IPS-18a (cell line): ENCODE results near the gene CAPN7.

Experiments
- H3K27ac ChIP-seq: one replicate; pipeline ENCODE4 v1.5.1; 2013; ENCODE audit warnings: low read length
- H3K27me3 ChIP-seq: one replicate; pipeline ENCODE4 v1.6.1; 2013; ENCODE audit warnings: mild to moderate bottlenecking, low read length; ENCODE audit not compliant: control insufficient read depth, insufficient read depth
- H3K36me3 ChIP-seq: one replicate; pipeline ENCODE4 v1.6.1; 2013; ENCODE audit warnings: low read depth, low read length; ENCODE audit not compliant: control insufficient read depth
- H3K4me1 ChIP-seq: one replicate; pipeline ENCODE4 v1.6.1; 2013; ENCODE audit warnings: low read depth, low read length; ENCODE audit not compliant: control insufficient read depth
- H3K4me3 ChIP-seq: one replicate; pipeline ENCODE4 v1.5.1; 2013; ENCODE audit warnings: low read length
- H3K9ac ChIP-seq: one replicate; pipeline ENCODE4 v1.6.1; 2013; ENCODE audit warnings: mild to moderate bottlenecking, low read length, moderate library complexity
- H3K9me3 ChIP-seq: one replicate; pipeline ENCODE4 v1.6.1; 2013; ENCODE audit warnings: low read depth, low read length; ENCODE audit not compliant: control insufficient read depth

The CAPN7 gene

DNA sequence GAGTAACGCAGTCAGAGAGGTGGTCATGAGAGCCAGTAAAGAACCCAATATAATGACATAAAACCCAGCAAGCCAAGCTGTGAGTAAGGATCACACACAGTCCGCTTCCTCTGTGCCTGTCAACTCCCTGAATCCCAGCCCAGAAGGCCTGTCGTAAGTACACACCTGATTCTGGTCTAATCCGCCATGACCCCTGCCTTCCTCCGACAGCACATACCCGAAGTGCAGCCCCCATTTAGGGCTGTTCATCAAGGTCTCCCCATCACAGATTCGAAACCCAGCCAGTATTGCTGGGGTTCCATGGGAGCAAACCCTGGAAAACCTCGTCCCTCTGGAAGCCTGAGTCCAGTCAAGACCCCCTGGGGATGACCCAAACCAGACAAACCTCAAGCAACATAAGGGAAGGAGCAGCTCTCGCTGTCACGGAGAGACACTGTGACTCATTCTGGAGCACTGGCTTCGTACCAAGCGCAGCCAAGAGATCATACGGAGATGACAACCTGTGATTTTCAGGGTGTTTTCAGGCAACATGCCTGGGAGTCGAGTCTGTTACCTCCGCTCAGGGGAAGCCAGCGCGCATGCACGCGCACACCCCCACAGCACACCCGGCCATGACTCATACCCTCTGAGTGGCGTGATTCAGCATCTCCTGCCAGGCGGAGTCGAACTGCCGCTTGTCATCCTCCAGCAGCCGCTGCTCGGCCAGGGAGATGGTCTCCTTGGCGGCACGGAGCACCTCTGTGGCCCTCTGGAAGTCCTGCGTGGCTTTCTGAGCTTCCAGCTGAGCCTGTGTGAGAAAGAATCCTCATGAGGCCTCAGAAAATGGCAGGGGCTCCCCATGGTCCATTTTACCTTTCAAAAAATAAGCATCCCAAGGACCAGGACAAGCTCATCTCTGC lies 63.3 kb downstream of the CAPN7 start:
- no peaks in the 10 kb centered on the region for H3K27me3 ChIP-seq
- peaks cover 4% of the 10 kb centered on the region for H3K4me1 ChIP-seq
- no peak overlapping the region for H3K4me3 ChIP-seq
- no peak overlapping the region for H3K27ac ChIP-seq
- no peaks in the 10 kb centered on the region for H3K36me3 ChIP-seq
- no peak overlapping the region for H3K9ac ChIP-seq
- H3K9me3 ChIP-seq, result no peaks in the 10 kb centered on the region

DNA sequence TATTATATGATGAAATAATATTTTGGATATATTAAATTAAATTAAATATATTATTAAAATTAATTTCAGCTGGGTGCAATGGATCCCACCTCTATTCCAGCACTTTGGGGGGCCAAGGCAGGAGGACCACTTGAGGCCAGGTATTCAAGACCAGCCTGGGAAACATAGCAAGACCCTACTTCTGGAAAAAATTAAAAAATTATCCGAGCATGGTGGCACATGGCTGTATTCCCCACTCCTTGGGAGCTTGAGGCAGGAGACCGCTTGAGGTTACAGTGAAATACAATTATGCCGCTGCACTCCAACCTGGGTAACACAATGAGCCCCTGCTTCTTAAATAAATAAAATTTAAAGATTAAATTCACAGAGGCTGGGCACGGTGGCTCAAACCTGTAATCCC lies 65.0 kb downstream of the CAPN7 start:
- Histone ChIP-seq H3K4me1 (peaks cover 4% of the 10 kb centered on the region), H3K9ac (no peak overlapping the region), H3K36me3 (no peaks in the 10 kb centered on the region), H3K4me3 (no peak overlapping the region), H3K27ac (no peak overlapping the region), H3K9me3 (no peaks in the 10 kb centered on the region), H3K27me3 (no peaks in the 10 kb centered on the region)

DNA sequence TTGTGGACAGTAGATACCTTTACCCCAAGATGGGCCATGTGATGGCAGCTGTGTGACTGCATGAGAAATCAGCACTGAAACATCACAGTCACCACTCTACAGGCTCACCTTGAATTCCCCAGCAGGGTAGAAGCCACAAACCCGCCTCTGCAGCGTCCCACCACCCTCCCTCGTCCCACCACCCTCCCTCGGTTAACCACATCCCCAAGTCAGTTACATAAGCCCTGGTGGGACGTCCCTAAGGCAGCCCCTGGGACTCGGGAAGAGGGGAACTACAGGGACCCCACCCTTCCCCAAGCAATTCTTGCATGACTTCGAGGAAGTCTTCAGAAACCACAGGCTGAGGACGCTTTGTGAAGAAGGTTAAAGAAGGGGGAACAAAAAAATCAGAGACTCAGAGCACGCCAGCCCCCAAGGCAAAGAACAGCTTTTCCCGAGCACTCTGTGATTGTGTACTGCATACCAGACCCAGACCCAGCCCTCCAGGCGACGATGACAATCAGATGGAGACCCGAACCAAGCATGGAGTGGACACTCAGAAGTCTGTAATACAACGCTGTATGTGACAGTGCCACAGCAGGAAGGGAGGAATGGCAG lies 65.8 kb downstream of the CAPN7 start:
- Histone ChIP-seq H3K4me3 (no peak overlapping the region), H3K27ac (no peak overlapping the region), H3K27me3 (no peaks in the 10 kb centered on the region), H3K4me1 (peaks cover 4% of the 10 kb centered on the region), H3K9me3 (no peaks in the 10 kb centered on the region), H3K9ac (no peak overlapping the region), H3K36me3 (no peaks in the 10 kb centered on the region)

DNA sequence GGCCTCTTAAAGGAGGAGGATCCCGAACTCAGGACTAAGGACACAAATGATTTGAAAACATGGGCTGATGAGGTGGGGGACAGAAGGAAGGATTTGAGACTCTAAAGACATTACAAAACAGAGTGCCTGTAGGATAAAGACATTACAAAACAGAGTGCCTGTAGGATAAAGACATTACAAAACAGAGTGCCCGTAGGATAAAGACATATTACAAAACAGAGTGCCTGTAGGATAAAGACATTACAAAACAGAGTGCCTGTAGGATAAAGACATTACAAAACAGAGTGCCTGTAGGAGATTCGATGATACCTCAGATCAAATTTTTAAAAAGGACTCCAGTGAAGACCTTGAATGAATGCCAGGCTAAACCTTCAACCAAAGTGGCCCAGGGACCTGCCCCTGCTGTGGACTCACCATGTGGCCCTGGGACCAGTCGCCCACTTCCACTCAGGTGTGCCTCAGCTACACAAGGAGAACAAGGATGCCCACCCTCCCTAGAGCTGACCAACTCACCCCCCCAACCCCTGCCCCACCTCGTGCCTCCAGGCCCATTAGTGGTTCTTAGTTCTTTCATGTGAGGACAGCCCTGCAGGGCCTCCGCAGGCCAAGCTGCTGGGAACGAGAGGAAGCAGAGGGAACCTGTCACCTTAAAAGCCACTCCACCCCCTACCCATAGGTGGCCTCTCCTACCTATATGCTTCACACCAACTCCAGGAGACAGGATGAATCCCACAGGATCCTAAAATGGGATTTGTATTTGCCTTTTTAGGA lies 66.6 kb downstream of the CAPN7 start:
- Histone ChIP-seq H3K9me3 (no peaks in the 10 kb centered on the region), H3K27me3 (no peaks in the 10 kb centered on the region), H3K4me1 (peaks cover 8% of the 10 kb centered on the region), H3K36me3 (no peaks in the 10 kb centered on the region), H3K4me3 (no peak overlapping the region), H3K27ac (no peak overlapping the region), H3K9ac (no peak overlapping the region)

DNA sequence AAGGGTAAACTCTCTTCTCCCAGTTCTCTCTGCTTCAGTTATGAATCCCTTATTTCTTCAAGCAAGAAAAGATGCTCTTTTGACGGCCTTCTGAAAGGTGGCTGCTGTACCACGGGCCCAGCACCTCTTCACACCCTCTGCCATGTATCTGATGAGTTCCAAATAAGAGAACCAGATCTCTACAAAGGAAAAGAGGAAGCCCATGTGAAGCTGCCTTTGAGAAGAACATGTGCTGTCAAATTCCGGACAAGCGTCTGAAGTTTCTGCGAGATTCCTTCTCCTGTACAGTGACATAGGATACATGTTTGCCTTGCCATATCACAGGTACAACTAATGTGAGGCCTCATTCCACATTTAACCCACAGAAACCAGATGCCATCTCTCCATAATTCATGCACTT lies 67.2 kb downstream of the CAPN7 start:
- no peak overlapping the region for H3K9ac ChIP-seq
- H3K9me3 ChIP-seq, result no peaks in the 10 kb centered on the region
- no peaks in the 10 kb centered on the region for H3K27me3 ChIP-seq
- no peak overlapping the region for H3K27ac ChIP-seq
- H3K36me3 ChIP-seq, result no peaks in the 10 kb centered on the region
- no peak overlapping the region for H3K4me3 ChIP-seq
- peaks cover 13% of the 10 kb centered on the region for H3K4me1 ChIP-seq

DNA sequence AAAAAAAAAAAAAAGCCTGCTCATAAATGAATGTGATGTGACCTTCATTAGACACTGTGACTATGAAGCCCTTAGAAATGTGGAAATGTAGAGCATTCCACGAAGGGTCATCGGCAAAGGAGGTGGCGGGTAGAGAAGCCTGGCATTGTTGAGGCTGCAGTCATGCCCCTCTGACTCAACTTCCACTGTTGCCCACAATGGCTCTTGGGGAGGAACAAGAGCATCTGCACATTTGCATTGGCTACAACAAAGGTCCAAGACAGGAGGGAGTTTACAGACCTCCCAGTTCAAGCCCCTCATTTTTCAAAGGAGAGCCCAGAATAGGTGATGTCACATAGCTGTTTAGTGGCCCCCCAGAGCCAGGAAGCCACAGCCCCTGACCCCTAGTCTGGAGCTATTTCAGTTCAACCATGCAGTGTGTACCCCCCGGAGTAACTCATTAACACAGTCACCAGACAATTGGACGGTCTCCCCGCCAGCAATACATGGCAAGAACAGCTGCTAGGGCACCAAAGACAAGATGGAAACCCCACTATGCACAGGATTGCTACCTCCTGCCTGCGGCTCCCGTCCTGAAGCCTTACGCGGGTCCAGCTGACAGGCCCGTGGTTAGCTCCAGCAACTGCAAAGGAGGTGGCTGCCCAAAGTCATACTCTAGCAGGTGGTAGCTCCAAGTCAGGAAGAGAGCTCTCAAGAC lies 70.1 kb downstream of the CAPN7 start:
- H3K9me3 ChIP-seq, result no peaks in the 10 kb centered on the region
- no peaks in the 10 kb centered on the region for H3K36me3 ChIP-seq
- no peaks in the 10 kb centered on the region for H3K27me3 ChIP-seq
- no peak overlapping the region for H3K27ac ChIP-seq
- H3K4me3 ChIP-seq, result no peak overlapping the region
- peaks cover 16% of the 10 kb centered on the region for H3K4me1 ChIP-seq
- no peak overlapping the region for H3K9ac ChIP-seq

DNA sequence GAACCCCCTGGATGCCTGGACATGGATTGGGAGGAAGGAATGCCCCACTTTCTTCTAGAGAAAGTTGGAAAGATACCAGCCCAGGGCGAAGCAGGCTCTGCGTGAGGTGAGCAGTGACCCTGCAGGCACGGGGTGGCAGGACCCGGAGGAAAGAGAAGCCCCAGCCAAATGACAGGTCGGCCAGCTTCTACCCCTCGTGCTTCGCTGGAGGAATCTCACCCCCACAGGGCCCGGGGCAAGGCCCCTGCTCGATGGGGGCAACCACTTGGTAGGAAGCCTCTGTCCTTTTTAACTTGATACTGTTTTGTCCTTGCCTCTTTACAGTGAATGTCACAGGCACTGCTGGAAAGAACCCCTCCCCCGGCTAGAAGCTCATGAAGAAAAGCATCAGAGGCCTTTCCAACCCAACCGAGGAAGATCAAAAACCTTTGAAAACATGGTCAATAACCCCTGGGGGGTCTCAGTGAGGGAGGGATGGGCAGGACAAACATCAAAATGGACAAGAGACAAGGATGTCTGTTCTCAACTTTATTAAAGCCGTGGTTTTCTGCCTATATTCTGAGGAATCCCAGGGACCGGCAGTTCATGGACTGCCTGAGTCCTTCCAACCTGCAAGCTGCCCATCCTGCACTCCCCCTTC lies 71.9 kb downstream of the CAPN7 start:
- Histone ChIP-seq H3K27ac (no peak overlapping the region), H3K4me3 (no peak overlapping the region), H3K27me3 (no peaks in the 10 kb centered on the region), H3K9me3 (no peaks in the 10 kb centered on the region), H3K4me1 (peaks cover 15% of the 10 kb centered on the region), H3K9ac (no peak overlapping the region), H3K36me3 (no peaks in the 10 kb centered on the region)

DNA sequence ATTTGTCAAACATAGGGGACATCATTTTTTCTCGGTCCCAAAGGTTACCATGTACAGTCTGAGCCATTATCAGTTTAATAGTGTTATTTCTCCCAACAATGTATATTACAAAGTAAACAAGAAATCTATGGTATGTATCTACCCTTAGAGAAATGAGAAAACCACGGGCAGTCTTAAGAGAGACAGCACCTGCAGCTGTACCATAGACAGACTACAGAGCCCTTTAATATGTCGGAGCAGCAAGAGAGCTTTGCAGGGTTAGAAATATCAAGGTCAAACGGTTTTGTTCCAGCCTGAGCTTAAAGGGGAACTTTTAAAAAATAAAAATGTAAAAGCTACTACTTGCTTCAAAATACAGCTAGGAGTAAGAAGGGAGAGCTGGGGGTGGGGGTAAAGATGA lies 73.2 kb downstream of the CAPN7 start:
- Histone ChIP-seq H3K4me1 (peaks cover 11% of the 10 kb centered on the region), H3K27ac (no peak overlapping the region), H3K9me3 (no peaks in the 10 kb centered on the region), H3K36me3 (no peaks in the 10 kb centered on the region), H3K27me3 (no peaks in the 10 kb centered on the region), H3K9ac (no peak overlapping the region), H3K4me3 (no peak overlapping the region)

DNA sequence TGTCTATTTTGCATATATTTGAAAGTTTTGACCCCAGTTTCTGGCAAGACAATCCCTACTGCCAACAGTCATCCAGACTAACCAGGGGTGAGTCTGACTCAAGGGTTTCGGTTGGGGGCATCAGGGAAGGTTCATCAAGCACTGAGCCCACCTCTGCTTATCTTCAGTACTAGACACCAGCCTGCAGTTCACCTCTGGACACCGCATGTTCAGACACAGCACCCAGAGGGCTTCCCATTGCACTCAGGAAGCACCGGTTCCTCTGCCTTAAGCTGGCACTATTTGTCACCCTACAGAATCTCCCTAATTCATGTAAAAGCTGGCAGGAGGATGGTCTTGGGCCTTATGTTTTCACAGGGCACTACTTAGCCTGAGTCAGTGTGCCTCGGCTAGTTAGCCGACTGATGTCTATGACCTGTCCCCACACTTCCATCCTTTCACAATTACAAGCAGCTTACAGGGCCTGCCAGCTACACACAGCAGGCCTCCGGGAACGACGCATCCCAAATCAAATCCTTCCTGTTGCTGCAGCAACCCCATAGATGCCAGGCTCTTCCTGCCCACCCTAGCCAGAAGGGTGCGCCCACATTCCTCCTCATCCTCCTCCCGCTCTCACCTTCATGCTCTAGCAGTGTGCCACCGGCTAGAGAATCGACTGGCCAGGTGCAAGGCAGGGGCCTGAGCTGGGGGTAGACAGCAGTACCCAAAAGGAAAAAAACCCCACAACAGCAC lies 73.8 kb downstream of the CAPN7 start:
- no peak overlapping the region for H3K9ac ChIP-seq
- H3K4me1 ChIP-seq, result peaks cover 11% of the 10 kb centered on the region
- H3K4me3 ChIP-seq, result no peak overlapping the region
- H3K36me3 ChIP-seq, result no peaks in the 10 kb centered on the region
- H3K27me3 ChIP-seq, result no peaks in the 10 kb centered on the region
- no peak overlapping the region for H3K27ac ChIP-seq
- H3K9me3 ChIP-seq, result no peaks in the 10 kb centered on the region

DNA sequence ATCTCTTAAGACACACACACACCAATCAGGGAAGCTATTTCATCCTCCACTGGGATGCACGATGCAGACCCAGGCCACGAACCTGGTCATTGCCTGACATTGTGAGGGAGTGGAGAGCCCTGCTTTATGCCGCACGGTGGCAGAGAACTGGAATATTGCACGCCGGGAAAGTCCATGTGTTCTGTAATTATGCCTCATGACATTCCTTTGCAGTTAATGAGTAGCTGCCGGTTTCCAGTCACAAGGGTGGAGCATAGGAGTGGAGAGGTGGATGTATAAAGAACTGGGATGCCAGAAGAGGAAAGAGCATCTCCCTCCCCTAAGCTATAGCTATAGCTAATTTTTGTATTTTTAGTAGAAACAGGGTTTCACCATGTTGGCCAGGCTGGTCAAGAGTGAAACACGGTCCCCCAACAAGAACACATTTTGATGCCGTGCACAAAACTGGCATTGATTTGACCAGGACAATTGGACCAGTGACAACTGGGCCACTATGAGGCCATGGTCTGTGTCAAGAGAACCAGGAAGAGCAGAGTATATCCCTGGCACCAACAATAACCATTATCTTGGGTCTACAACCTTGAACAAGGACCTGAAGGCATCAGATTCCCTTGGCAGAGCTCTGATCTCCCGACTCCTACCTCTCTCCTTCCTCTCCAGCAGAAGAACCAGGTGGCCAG lies 74.9 kb downstream of the CAPN7 start:
- H3K27me3 ChIP-seq, result no peaks in the 10 kb centered on the region
- H3K9me3 ChIP-seq, result no peaks in the 10 kb centered on the region
- H3K27ac ChIP-seq, result no peak overlapping the region
- H3K4me3 ChIP-seq, result no peak overlapping the region
- no peaks in the 10 kb centered on the region for H3K36me3 ChIP-seq
- H3K9ac ChIP-seq, result no peak overlapping the region
- peaks cover 13% of the 10 kb centered on the region for H3K4me1 ChIP-seq
